DOHH2 (cell line): ENCODE data around the gene KCNN1.
"Not testable (repeated sequence)": the region's sequence is repeated elsewhere in the genome, so short reads cannot be mapped to it uniquely, and the experiment has no call there.

Source experiments
- H3F3A ChIP-seq: fragments of 200-600 bp; sonication (generic), shearing (Covaris generic); 2 replicates; pipeline ENCODE4 v1.6.0; 2016; ENCODE audit warnings: antibody characterized with exemption, mild to moderate bottlenecking; ENCODE audit not compliant: control insufficient read depth, insufficient read depth
- H3K27ac ChIP-seq: fragments of 200-600 bp; sonication (generic); 2 replicates; pipeline ENCODE4 v1.5.1; 2014; ENCODE audit warnings: low read depth, mild to moderate bottlenecking, low read length, moderate library complexity
- H3K27me3 ChIP-seq: fragments of 200-600 bp; sonication (generic); 2 replicates; pipeline ENCODE4 v1.6.1; 2014; ENCODE audit warnings: mild to moderate bottlenecking, low read length, mixed read lengths; ENCODE audit not compliant: control insufficient read depth
- H3K36me3 ChIP-seq: fragments of 200-600 bp; sonication (generic); 2 replicates; pipeline ENCODE4 v1.6.1; 2014; ENCODE audit warnings: mild to moderate bottlenecking, low read length, moderate library complexity, mixed read lengths; ENCODE audit not compliant: control insufficient read depth
- H3K4me1 ChIP-seq: fragments of 200-600 bp; sonication (generic); 2 replicates; pipeline ENCODE4 v1.6.1; 2014; ENCODE audit warnings: mild to moderate bottlenecking, low read length, mixed read lengths; ENCODE audit not compliant: control insufficient read depth
- H3K4me2 ChIP-seq: fragments of 200-600 bp; sonication (generic); 2 replicates; pipeline ENCODE4 v1.6.0; 2014; ENCODE audit warnings: mild to moderate bottlenecking, low read length, moderate library complexity
- H3K4me3 ChIP-seq: fragments of 200-600 bp; sonication (generic); 2 replicates; pipeline ENCODE4 v1.5.1; 2014; ENCODE audit warnings: mild to moderate bottlenecking, low read length, mixed read lengths
- H3K79me2 ChIP-seq: fragments of 200-600 bp; sonication (generic); 2 replicates; pipeline ENCODE4 v1.6.1; 2014; ENCODE audit warnings: mild to moderate bottlenecking, low read length, mixed read lengths; ENCODE audit not compliant: control insufficient read depth
- H3K9me2 ChIP-seq: fragments of 200-600 bp; sonication (generic); replicated peaks from 2 replicates; pipeline ENCODE4 v1.6.1; 2014; ENCODE audit warnings: mild to moderate bottlenecking, low read length, mixed read lengths; ENCODE audit not compliant: control insufficient read depth
- H3K9me3 ChIP-seq: fragments of 200-600 bp; sonication (generic); 2 replicates; pipeline ENCODE4 v1.6.1; 2014; ENCODE audit warnings: antibody characterized with exemption, low read length, mixed read lengths; ENCODE audit not compliant: control insufficient read depth, insufficient read depth
- H4K20me1 ChIP-seq: fragments of 200-600 bp; sonication (generic); 2 replicates; pipeline ENCODE4 v1.6.0; 2014; ENCODE audit warnings: low read depth, mild to moderate bottlenecking, antibody characterized with exemption, low read length, moderate library complexity; ENCODE audit not compliant: control insufficient read depth, insufficient read depth
- EZH2phosphoT487 ChIP-seq: fragments of 200-600 bp; sonication (generic); IDR thresholded peaks from 2 replicates; pipeline ENCODE4 v1.6.1; 2017; ENCODE audit warnings: borderline replicate concordance, mild to moderate bottlenecking, antibody characterized with exemption, low read length, moderate library complexity, mixed read lengths
- TF ChIP-seq, protein P1 (sequence below): fragments of 200-600 bp; sonication (generic); IDR thresholded peaks from one replicate; pipeline ENCODE4 v1.5.1; 2014; ENCODE audit warnings: antibody characterized with exemption, mild to moderate bottlenecking, low read depth, low read length; ENCODE audit not compliant: poor library complexity, severe bottlenecking

KCNN1 gene

DNA sequence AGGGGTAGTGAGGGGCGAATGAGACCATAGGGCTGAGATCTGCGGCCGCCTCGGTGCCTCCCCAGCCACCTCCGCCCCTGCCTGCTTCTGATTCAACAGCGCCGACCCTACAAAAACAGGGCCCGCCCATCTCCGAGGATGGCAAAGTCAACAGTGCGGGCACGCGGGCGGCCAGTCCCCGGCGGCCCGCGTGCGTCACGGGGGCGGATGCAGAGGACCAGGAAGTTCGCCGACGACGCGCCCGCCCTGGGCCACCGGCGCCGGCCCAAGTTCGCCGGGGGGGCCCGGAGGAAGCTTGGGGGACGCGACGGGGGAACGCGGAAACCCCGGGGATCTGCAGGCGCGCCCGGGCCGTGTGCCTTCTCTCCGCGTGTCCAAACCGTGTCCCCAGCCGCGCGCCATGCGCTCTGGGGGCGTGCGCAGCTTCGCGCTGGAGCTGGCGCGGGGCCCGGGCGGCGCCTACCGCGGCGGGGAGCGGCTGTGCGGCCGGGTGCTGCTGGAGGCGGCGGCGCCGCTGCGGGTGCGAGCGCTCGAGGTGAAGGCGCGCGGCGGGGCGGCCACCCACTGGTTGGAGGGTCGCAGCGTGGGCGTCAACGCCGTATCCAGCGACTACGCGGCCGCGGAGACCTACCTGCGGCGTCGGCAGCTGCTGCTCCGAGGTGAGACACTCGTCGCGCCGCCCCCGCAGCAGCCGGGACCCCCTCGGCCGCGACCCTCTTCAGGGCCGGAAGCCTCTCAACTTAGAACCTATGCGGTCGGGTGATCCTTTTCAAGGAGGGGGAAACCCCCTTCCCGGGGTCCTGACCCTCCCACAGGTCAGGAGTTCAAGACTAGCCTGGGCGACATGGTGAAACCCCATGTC is 34.2 kb downstream of the KCNN1 start:
- H3K36me3 ChIP-seq, result peaks cover 5% of the 10 kb centered on the region; the same call in 1 of the 2 replicates
- TF ChIP-seq, protein P1, sequence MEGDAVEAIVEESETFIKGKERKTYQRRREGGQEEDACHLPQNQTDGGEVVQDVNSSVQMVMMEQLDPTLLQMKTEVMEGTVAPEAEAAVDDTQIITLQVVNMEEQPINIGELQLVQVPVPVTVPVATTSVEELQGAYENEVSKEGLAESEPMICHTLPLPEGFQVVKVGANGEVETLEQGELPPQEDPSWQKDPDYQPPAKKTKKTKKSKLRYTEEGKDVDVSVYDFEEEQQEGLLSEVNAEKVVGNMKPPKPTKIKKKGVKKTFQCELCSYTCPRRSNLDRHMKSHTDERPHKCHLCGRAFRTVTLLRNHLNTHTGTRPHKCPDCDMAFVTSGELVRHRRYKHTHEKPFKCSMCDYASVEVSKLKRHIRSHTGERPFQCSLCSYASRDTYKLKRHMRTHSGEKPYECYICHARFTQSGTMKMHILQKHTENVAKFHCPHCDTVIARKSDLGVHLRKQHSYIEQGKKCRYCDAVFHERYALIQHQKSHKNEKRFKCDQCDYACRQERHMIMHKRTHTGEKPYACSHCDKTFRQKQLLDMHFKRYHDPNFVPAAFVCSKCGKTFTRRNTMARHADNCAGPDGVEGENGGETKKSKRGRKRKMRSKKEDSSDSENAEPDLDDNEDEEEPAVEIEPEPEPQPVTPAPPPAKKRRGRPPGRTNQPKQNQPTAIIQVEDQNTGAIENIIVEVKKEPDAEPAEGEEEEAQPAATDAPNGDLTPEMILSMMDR, result no peak
- TF ChIP-seq EZH2phosphoT487, result no peak
- peak overlapping the region; percentile 77 for H3K4me3 ChIP-seq
- H3K9me3 ChIP-seq, result no peaks in the 10 kb centered on the region
- H3F3A ChIP-seq, result peaks cover 2% of the 10 kb centered on the region; the same call in 1 of the 2 replicates
- no peaks in the 10 kb centered on the region for H4K20me1 ChIP-seq
- peak overlapping the region; percentile 48 for H3K27ac ChIP-seq
- H3K27me3 ChIP-seq, result no peaks in the 10 kb centered on the region
- H3K79me2 ChIP-seq, result peaks cover 25% of the 10 kb centered on the region
- H3K4me1 ChIP-seq, result peaks cover 39% of the 10 kb centered on the region
- H3K9me2 ChIP-seq, result no peaks in the 10 kb centered on the region
- peak overlapping the region; percentile 58 for H3K4me2 ChIP-seq

DNA sequence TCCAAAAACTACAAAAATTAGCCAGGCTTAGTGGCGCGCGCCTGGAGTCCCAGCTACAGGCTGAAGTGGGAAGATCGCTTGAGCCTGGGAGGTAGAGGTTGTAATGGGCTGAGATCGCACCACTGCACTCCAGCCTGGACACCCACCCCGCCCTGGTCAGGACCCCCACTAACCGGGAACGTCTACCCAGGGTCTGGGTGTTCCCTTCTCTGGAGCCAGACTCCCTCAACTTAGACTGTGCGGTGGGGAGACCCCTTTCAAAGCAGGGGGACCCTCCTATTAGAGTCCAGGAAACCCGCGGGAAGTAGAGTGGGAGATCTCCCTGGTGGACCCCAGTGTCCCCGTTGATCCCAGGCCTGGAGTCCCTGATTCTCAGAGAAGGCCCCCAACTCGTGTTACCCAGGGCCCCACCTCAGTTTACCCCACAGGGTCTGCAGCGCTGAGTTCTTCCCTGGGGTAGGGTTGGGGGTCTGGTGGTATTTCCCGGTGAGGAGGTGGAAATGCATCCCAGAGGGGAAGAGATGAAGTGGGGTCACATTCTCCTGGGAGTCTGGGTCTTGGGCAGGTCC is 35.0 kb downstream of the KCNN1 start:
- H3F3A ChIP-seq, result peaks cover 2% of the 10 kb centered on the region; the same call in 1 of the 2 replicates
- no peaks in the 10 kb centered on the region for H3K9me3 ChIP-seq
- no peaks in the 10 kb centered on the region for H3K9me2 ChIP-seq
- H3K4me2 ChIP-seq, result peak overlapping the region; percentile 58
- H4K20me1 ChIP-seq, result no peaks in the 10 kb centered on the region
- no peaks in the 10 kb centered on the region for H3K27me3 ChIP-seq
- peak overlapping the region; percentile 48 for H3K27ac ChIP-seq
- peaks cover 39% of the 10 kb centered on the region for H3K4me1 ChIP-seq
- peaks cover 25% of the 10 kb centered on the region for H3K79me2 ChIP-seq
- H3K36me3 ChIP-seq, result peaks cover 5% of the 10 kb centered on the region
- H3K4me3 ChIP-seq, result peak overlapping the region; percentile 77
- no peak for TF ChIP-seq EZH2phosphoT487
- TF ChIP-seq, protein P1, result no peak

DNA sequence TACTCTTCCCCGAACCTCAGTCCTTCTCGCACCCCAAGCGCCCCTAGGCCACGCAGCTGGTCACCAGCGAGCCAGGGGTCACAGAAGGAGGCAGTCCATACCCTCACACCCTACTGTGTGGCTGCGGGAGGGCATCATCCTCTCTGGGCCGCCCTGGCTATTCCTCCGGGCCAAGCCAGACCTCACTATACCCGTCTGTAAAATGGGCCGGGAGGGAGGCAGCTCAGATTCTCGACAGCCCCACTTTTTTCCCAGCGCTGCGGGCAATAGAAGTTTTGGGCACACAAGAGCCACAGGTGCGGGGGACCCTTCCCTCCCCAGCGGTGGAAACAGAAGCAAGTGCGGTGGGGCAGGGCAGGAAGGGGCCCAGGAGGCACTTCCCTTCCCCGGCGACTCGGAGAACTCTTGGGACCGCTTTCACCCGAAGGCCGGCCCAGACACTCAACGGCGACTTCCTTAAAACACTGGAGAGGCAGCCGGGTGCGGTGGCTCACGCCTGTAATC is 35.5 kb downstream of the KCNN1 start:
- Histone ChIP-seq H3K9me3 (no peaks in the 10 kb centered on the region), H3K79me2 (peaks cover 29% of the 10 kb centered on the region), H3F3A (peaks cover 2% of the 10 kb centered on the region; the same call in 1 of the 2 replicates), H3K27me3 (no peaks in the 10 kb centered on the region), H4K20me1 (no peaks in the 10 kb centered on the region), H3K36me3 (peaks cover 8% of the 10 kb centered on the region), H3K4me3 (peak overlapping the region; percentile 77), H3K9me2 (no peaks in the 10 kb centered on the region), H3K4me2 (peak overlapping the region; percentile 58), H3K27ac (peak overlapping the region; percentile 48), H3K4me1 (peaks cover 39% of the 10 kb centered on the region)
- no peak for TF ChIP-seq EZH2phosphoT487
- TF ChIP-seq, protein P1, result no peak

DNA sequence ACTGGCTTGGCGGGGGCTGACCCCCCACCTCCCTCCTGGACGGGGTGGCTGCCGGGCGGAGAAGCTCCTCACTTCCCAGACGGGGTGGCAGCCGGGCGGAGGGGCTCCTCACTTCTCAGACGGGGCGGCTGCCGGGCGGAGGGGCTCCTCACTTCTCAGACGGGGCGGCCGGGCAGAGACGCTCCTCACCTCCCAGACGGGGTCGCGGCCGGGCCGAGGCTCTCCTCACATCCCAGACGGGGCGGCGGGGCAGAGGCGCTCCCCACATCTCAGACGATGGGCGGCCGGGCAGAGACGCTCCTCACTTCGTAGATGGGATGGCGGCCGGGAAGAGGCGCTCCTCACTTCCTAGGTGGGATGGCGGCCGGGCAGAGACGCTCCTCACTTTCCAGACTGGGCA is 38.8 kb downstream of the KCNN1 start:
- H3F3A ChIP-seq, H3K4me2 ChIP-seq, H3K27ac ChIP-seq, H3K4me3 ChIP-seq, H3K9me2 ChIP-seq, H3K9me3 ChIP-seq, H3K27me3 ChIP-seq, H4K20me1 ChIP-seq: not testable (repeated sequence)
- Histone ChIP-seq H3K79me2 (peaks cover 47% of the 10 kb centered on the region), H3K4me1 (peaks cover 31% of the 10 kb centered on the region), H3K36me3 (peaks cover 38% of the 10 kb centered on the region)
